Right renal pelvis (tissue), 4 donors: ENCODE data around the gene UNC13A. TPM values are rescaled to one million over a fixed set of nuclear protein-coding genes. Genes with fewer than 3 reads are reported as not detected.

ENCODE experiments used
- DNase-seq, 4 donors: peaks; one replicate each; pipeline ENCODE4 v3.0.0-alpha.2; 2013; ENCODE audit warnings: low read depth in 4 of 4, low spot score in 3 of 4, missing footprints in 1 of 4
- polyA plus RNA-seq, 4 donors: library from polyadenylated mRNA; unstranded; fragments of 120-200 nt; gene quantifications; one replicate each; pipeline ENCODE4 v1.2.1, GENCODE V29; 2013; ENCODE audit not compliant: insufficient read length in 4 of 4

UNC13A gene
- polyA plus RNA-seq, 4 donors = 0.12 to 0.42 (median 0.24) TPM

- no peak for DNase-seq
Observed at GRCh38 chr19:17711851-17712250, 23.7 kb upstream of the UNC13A start.

- DNase-seq = no peak
Observed at GRCh38 chr19:17706750-17707181, 18.6 kb upstream of the UNC13A start.

- DNase-seq = no peak
Observed at GRCh38 chr19:17703824-17704463, 15.8 kb upstream of the UNC13A start.

- no peak for DNase-seq
Observed at GRCh38 chr19:17695198-17695597, 7.0 kb upstream of the UNC13A start.

GRCh38 chr19:17692566-17692965 is 4.4 kb upstream of the UNC13A start:
- no peak for DNase-seq

- no peak for DNase-seq
Observed at GRCh38 chr19:17688853-17689595, 870 bp upstream of the UNC13A start.

- no peak for DNase-seq
Observed at GRCh38 chr19:17687141-17687856, 855 bp downstream of the UNC13A start.

GRCh38 chr19:17686592-17687024 is 1.5 kb downstream of the UNC13A start:
- DNase-seq = no peak

- DNase-seq = no peak
Observed at GRCh38 chr19:17686023-17686521, 2.1 kb downstream of the UNC13A start.

GRCh38 chr19:17685451-17686022 is 2.6 kb downstream of the UNC13A start:
- no peak for DNase-seq

- DNase-seq = no peak
Observed at GRCh38 chr19:17684256-17684655, 3.9 kb downstream of the UNC13A start.

- DNase-seq = no peak
Observed at GRCh38 chr19:17683078-17683477, 5.1 kb downstream of the UNC13A start.

GRCh38 chr19:17682273-17682672 is 5.9 kb downstream of the UNC13A start:
- DNase-seq = no peak

GRCh38 chr19:17681505-17682125 is 6.5 kb downstream of the UNC13A start:
- no peak for DNase-seq

- DNase-seq = no peak
Observed at GRCh38 chr19:17680230-17680722, 7.9 kb downstream of the UNC13A start.

- DNase-seq = no peak
Observed at GRCh38 chr19:17679526-17680229, 8.5 kb downstream of the UNC13A start.

GRCh38 chr19:17678836-17679235 is 9.3 kb downstream of the UNC13A start:
- DNase-seq = no peak

- no peak for DNase-seq
Observed at GRCh38 chr19:17677002-17677401, 11.2 kb downstream of the UNC13A start.

GRCh38 chr19:17676295-17676694 is 11.9 kb downstream of the UNC13A start:
- DNase-seq = no peak
